Measurements from ENCODE around the gene OR2T27.
"Not testable (repeated sequence)": the region's sequence is repeated elsewhere in the genome, so short reads cannot be mapped to it uniquely, and the experiment has no call there.

The OR2T27 gene

GRCh38 chr1:248640906-248641305 is 14.4 kb downstream of the OR2T27 start:
- DNase-seq: not testable (repeated sequence)

- not testable (repeated sequence) for DNase-seq
These were observed 15.7 kb downstream of the OR2T27 start for GRCh38 chr1:248639652-248640051.

GRCh38 chr1:248636612-248637011 is 18.7 kb downstream of the OR2T27 start:
- not testable (repeated sequence) for DNase-seq

- DNase-seq: not testable (repeated sequence)
These were observed 20.3 kb downstream of the OR2T27 start, which contains the start of gene OR2T11 for GRCh38 chr1:248634991-248635390. Gene OR2T11, minus strand, starts transcription at chr1:248635091. Its CDS starts 7,963 bp downstream, at chr1:248627128.

GRCh38 chr1:248631354-248632008 is 23.8 kb downstream of the OR2T27 start:
- no peak for DNase-seq

GRCh38 chr1:248630551-248630950 is 24.8 kb downstream of the OR2T27 start:
- no peak for DNase-seq

GRCh38 chr1:248627971-248628844 is 27.1 kb downstream of the OR2T27 start:
- DNase-seq: no peak

- DNase-seq: no peak
These were observed 29.4 kb downstream of the OR2T27 start for GRCh38 chr1:248625971-248626370.

- DNase-seq: no peak
These were observed 30.2 kb downstream of the OR2T27 start for GRCh38 chr1:248625166-248625565.

- DNase-seq: no peak
These were observed 32.7 kb downstream of the OR2T27 start for GRCh38 chr1:248622570-248623001.

GRCh38 chr1:248621770-248622169 is 33.6 kb downstream of the OR2T27 start:
- DNase-seq: no peak

- peak in 17 of 56 donors; percentile 1 to 69 (median 11) for DNase-seq
These were observed 36.5 kb downstream of the OR2T27 start for GRCh38 chr1:248618878-248619277.

- no peak for DNase-seq
These were observed 37.2 kb downstream of the OR2T27 start for GRCh38 chr1:248618119-248618518.

- no peak for DNase-seq
These were observed 41.6 kb downstream of the OR2T27 start for GRCh38 chr1:248613742-248614141.

GRCh38 chr1:248611883-248612414 is 43.4 kb downstream of the OR2T27 start:
- no peak for DNase-seq

GRCh38 chr1:248610301-248610700 is 45.0 kb downstream of the OR2T27 start:
- no peak for DNase-seq
